HT-29 (cell line): ENCODE results near the gene KRTAP10-5. TPM values are rescaled to one million over a fixed set of nuclear protein-coding genes. Genes with fewer than 3 reads are reported as not detected.
"Not testable (repeated sequence)": the region's sequence is repeated elsewhere in the genome, so short reads cannot be mapped to it uniquely, and the experiment has no call there.

ENCODE experiments used
- DNase-seq: peaks from one replicate; pipeline ENCODE4 v3.0.0-alpha.2; 2015; ENCODE audit warnings: low spot score
- total RNA-seq: library from RNA; depleted of rRNA; stranded (reverse); fragments of >200 nt; shearing (Covaris generic); gene quantifications from 2 replicates; pipeline ENCODE4 v1.2.3, GENCODE V29; 2014; rRNA removed

Gene KRTAP10-5
- not detected in 2 replicates for total RNA-seq

GRCh38 chr21:44580231-44580821, at the start of gene KRTAP10-5:
Gene KRTAP10-5, minus strand, starts transcription at chr21:44580604. Its CDS starts 26 bp downstream, at chr21:44580578.
- not testable (repeated sequence) for DNase-seq

GRCh38 chr21:44628707-44629391, 48.4 kb upstream of the KRTAP10-5 start:
- DNase-seq = no peak

- DNase-seq = not testable (repeated sequence)
Observed at GRCh38 chr21:44627831-44628233, 47.4 kb upstream of the KRTAP10-5 start.

- not testable (repeated sequence) for DNase-seq
Observed at GRCh38 chr21:44627181-44627822, 46.9 kb upstream of the KRTAP10-5 start.

GRCh38 chr21:44626673-44627143, 46.3 kb upstream of the KRTAP10-5 start, which contains the start of gene KRTAP10-9:
Gene KRTAP10-9, plus strand, starts transcription at chr21:44627093. Its CDS starts 79 bp downstream, at chr21:44627172.
- no peak for DNase-seq

- DNase-seq = no peak
Observed at GRCh38 chr21:44626262-44626661, 45.9 kb upstream of the KRTAP10-5 start.

GRCh38 chr21:44625756-44626155, 45.4 kb upstream of the KRTAP10-5 start:
- DNase-seq = no peak

- no peak for DNase-seq
Observed at GRCh38 chr21:44623575-44623974, 43.2 kb upstream of the KRTAP10-5 start.

GRCh38 chr21:44619886-44620285, 39.5 kb upstream of the KRTAP10-5 start:
- no peak for DNase-seq

- DNase-seq = no peak
Observed at GRCh38 chr21:44618909-44619308, 38.5 kb upstream of the KRTAP10-5 start.

- peak; percentile 14 for DNase-seq
Observed at GRCh38 chr21:44618504-44618903, 38.1 kb upstream of the KRTAP10-5 start.

- DNase-seq = no peak
Observed at GRCh38 chr21:44617071-44617501, 36.7 kb upstream of the KRTAP10-5 start.

GRCh38 chr21:44616591-44616926, 36.2 kb upstream of the KRTAP10-5 start:
- no peak for DNase-seq

- DNase-seq = no peak
Observed at GRCh38 chr21:44615911-44616590, 35.6 kb upstream of the KRTAP10-5 start.

GRCh38 chr21:44615466-44615865, 35.1 kb upstream of the KRTAP10-5 start:
- no peak for DNase-seq

GRCh38 chr21:44614961-44615391, 34.6 kb upstream of the KRTAP10-5 start:
- no peak for DNase-seq

GRCh38 chr21:44614161-44614631, 33.8 kb upstream of the KRTAP10-5 start:
- no peak for DNase-seq

- DNase-seq = no peak
Observed at GRCh38 chr21:44613386-44614155, 33.2 kb upstream of the KRTAP10-5 start.

- no peak for DNase-seq
Observed at GRCh38 chr21:44612669-44613229, 32.3 kb upstream of the KRTAP10-5 start.

- no peak for DNase-seq
Observed at GRCh38 chr21:44612029-44612486, 31.7 kb upstream of the KRTAP10-5 start, which contains the start of gene KRTAP10-8. Gene KRTAP10-8, plus strand, starts transcription at chr21:44612079. Its CDS starts 22 bp downstream, at chr21:44612101.
